PC-9 (cell line): ENCODE measurements around the gene SPECC1L.

Source experiments
- EZH2 ChIP-seq: fragments of 200-600 bp; sonication (generic); IDR thresholded peaks from 2 replicates; pipeline ENCODE4 v1.8.0; 2017; ENCODE audit warnings: antibody characterized with exemption, low read depth
- TF ChIP-seq, protein P1 (sequence below): fragments of 200-600 bp; sonication (generic); conservative IDR thresholded peaks from 2 replicates; pipeline ENCODE4 v1.6.1; 2017; ENCODE audit warnings: mixed run types, antibody characterized with exemption, mild to moderate bottlenecking, moderate library complexity

DNA sequence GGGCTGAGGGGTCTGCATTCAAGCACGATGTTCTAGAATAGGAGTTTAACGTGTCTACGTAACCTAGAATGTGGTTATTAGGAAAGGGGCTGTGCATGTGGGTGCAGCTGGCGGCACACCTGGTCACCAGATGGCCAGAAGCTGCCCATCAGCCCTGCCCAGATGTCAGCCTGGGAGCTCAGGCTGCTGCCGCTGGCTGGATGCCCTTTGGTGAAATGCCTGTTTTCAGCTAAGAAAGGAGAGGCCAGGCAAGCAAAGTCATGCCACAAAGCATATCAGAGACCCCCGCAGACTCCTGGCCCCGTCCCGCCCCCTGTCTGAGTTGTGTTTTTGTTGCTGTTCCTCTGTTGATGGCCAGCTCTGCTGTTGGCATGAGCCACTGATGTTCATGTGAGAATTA is 145.5 kb downstream of the SPECC1L start:
- TF ChIP-seq, protein P1, sequence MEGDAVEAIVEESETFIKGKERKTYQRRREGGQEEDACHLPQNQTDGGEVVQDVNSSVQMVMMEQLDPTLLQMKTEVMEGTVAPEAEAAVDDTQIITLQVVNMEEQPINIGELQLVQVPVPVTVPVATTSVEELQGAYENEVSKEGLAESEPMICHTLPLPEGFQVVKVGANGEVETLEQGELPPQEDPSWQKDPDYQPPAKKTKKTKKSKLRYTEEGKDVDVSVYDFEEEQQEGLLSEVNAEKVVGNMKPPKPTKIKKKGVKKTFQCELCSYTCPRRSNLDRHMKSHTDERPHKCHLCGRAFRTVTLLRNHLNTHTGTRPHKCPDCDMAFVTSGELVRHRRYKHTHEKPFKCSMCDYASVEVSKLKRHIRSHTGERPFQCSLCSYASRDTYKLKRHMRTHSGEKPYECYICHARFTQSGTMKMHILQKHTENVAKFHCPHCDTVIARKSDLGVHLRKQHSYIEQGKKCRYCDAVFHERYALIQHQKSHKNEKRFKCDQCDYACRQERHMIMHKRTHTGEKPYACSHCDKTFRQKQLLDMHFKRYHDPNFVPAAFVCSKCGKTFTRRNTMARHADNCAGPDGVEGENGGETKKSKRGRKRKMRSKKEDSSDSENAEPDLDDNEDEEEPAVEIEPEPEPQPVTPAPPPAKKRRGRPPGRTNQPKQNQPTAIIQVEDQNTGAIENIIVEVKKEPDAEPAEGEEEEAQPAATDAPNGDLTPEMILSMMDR: no peak
- TF ChIP-seq EZH2: no peak
